NCI-H1930 (cell line): ENCODE measurements around the gene LMF1.
"Not testable (repeated sequence)": the region's sequence is repeated elsewhere in the genome, so short reads cannot be mapped to it uniquely, and the experiment has no call there.

Source experiments
- DNase-seq, 2 experiments: peaks; one replicate each; lab custom pipeline; 2025; lab: John Stamatoyannopoulos, UW

The LMF1 gene

DNA sequence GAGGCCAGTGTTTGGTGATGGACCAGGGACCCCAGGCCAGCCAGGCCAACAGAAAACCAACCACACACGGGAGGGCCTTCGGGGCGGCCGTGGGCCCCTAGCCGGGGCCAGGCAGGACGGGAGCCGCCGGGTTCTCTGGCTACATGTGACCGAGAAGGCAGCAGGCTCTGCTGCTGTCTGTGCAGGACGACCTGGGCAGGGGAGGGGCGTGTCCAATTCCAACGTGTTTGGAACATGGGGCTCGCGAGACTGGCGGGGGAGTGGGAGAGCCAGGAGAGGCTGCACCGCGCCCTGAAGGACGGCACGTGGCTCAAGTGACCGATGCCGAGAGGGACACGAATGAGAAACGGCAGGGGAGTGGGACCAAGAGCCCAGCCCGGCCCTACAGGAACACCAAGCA is 75.4 kb downstream of the LMF1 start:
- DNase-seq = no peak

DNA sequence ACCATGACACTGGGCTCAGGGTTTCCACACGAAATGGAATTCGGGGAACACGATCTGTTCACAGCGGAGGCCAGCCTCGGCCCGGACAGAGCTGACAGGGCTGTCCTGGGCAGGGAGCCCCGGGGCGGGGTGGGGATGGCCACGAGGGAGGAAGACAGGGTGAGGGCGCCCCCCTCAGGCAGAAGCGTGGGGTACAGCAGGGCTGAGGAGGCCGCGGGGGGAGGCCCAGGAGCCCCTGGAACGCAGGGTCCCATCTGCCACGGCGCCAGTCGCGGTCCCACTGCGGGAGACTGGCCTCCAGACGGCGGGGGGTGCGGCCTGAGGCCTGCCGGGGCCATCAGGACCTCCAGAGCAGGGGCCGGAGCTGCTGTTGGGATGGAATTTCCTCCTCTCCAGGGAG is 75.9 kb downstream of the LMF1 start:
- DNase-seq = no peak

DNA sequence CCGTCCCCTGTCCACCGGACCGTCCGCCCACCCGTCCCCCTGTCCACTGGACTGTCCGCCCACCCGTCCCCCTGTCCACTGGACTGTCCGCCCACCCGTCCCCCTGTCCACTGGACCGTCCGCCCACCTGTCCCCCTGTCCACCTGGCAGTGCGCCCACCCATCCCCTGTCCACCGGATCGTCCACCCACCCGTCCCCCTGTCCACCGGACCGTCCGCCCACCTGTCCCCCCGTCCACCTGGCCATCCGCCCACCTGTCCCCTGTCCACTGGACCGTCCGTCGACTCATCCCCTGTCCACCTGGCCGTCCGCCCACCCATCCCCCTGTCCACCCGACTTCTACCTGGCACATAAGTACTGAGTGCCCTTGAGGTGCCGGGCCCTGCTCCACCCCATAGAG is 76.6 kb downstream of the LMF1 start:
- no peak for DNase-seq

DNA sequence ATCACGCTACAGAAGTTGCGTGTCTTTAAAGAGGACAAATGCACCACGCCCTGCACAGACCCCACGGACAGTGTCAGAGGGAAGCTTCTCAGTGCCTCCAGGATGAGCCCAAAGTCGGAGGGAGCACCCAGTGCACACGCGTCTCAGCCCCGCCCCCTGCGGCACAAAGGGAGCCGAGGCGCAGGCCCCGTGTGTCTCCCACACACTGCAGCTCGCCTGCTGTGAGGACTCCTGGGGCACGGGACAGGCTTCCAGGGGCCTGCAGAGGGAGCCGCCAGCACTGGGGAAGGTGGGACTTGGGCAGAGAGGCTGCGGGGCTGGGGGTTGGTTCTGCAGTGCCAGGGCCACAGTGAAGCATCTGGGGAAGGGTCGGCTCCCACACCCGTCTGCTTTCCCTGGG is 77.4 kb downstream of the LMF1 start:
- DNase-seq = no peak

DNA sequence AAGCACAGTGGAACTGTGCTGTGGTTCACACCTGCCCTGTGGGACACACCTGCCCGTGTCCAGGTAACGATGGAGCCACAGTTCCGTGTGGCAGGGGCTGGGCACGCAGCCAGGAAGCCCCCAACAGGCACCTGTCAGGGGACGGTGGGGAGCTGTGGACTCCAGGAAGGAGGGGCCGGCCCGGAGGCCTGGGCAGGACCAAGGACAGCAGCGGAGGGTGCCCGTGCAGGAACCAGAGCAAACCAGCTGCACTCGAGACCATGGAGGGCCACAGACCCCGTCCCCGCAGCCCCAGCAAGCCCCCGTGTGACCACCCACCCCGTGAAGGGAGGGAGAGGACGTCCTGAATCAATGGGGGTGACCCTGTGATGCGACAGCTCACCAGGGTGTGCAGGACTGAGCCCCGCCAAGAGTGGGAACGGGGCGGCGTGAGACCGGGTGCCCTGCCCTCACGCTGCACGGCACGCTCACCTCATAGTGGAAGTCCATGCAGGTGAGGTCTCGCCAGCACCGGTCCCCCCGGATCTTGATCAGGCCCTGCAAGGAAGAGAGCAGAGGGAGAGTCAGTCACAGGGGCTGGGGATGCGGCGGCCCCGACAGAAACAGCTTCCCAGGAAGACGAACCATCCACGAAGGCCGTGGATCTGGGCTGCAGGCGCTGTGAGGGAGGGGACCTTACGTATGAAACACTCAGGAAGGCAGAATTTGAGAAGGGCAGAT is 78.1 kb downstream of the LMF1 start:
- DNase-seq = no peak

DNA sequence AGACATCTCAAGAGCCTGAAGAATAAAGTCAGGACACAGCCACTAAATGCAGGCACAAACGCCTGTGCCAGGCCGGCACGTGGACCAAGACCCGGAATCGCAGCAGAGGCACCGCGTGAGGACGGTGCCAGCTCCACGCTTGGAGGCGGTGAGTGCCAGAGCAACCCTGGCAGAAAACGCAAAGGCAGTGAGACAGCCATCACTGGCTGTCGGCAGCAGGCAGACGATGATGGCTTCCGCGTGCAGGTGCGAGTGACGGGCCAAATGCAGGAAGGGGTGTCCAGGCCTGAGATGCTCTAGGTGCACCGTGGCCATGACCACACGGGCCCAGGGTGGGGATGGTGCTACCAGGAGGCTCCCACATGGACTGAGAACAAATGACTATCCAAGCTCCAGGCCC is 78.8 kb downstream of the LMF1 start:
- no peak for DNase-seq

DNA sequence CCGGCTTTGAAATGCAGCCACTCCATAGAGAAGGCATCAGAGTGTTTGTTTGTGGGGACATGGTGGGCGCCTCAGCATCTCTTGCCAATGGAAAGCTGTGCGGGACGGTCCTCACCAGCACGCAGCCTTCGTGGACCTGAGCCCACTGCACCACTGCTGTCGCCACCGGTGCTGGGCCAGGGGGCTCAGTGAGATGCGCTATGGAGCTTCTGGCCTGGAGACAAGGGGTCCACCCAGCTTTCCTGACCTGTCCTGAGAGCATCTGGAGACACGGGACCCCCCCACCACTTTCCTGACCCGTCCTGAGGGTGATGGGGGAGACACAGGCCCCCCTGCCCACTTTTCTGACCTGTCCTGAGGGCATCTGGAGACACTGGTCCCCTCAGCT is 79.4 kb downstream of the LMF1 start:
- DNase-seq = no peak

DNA sequence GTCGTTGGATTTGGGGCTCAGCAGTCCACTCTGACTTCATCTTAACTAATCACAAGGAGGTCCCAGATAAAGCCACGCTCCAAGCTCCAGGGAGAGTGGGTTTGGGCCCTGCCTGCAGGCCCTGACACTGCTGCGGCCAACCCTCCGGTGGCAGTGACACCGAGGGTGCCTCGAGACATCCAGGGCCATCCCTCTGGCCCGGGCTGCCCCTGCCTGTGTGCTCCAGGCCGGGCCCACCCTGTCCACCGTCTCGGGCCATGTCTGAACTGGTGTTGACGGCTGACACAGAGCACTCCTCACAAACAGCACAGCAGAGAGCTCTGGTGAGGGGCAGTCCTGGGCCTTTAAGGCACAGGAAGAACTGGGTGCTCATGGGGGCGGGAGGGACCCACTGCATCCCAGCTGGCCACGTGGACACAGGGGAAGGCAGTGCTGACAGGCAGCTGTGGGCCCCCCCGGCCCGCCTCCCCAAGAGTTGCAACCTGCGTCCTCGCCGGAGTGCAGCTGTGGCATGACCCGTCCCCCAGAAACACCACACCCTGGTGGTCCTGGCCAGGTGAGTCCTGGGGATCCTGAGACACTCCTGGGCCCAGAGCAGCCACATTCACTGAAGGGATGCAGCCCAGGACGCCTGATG is 80.0 kb downstream of the LMF1 start:
- DNase-seq = no peak

DNA sequence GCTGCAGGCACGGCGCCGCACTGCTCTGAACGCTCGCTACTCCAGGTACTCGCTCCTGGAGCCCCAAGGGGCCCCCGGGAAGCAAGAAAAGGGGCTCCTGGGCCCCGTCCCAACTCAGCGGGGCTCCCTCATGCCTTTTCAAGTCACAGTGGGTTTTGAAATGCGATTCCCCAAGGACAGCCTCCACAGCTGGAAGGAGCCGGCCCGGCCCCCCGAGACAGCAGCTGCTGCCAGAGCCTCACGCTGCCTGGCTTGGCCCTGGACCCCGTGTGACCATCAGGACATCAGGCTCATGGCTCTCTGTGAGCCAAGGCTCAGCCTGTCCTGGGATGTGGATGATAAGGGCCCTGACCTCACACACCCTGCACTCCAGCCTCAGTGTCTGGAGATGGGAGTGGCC is 80.6 kb downstream of the LMF1 start:
- DNase-seq = no peak

DNA sequence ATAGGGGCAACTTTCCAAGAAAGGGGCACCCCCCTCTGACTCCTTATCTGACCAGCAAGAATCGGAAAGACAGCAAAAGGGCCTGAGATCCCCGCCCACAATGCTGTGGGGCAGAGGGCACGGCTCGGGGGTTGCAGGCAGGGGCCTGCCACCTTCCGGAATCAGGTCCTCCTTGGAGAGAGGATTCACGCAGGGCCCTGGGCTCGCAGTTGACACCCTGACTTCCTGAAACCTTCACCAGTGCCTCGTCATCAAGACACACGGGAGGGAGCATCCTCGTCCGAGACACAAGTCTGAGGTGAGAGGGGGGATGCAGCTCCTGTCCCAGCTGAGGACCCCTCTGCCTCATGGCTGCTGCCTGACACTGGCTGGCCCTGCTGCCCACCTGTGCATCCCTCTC is 81.2 kb downstream of the LMF1 start:
- no peak for DNase-seq

DNA sequence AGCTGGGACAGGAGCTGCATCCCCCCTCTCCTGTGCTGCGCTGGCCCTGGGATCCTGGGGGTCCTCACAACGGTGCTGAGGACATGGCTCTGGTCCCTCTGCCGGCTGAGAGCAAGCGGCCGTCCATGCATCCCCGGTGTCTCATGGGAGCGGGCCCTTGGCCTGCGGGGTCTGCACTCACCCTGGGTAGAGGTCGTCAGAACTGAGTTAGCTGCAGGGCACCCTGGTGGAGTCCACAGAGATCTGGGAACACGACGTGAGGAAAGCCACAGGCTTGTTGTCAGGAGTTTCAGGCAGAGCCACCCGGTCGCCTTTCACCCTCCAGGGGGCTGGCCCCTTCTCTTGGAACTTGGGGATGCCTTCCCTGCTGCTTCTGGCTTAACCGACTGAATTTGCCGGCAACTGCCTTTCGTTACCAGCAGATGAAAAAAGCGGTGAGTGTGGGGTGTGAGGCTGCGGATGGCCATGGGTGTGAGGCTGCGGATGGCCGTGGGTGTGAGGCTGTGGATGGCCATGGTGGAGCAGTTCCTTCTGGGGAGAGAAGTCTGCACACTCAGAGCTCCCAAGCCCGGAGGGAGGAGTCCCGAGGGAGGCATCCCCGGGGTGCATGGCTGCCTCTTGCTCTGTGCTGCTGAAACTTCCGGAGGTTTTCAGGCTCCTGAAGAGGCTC is 81.7 kb downstream of the LMF1 start:
- no peak for DNase-seq

DNA sequence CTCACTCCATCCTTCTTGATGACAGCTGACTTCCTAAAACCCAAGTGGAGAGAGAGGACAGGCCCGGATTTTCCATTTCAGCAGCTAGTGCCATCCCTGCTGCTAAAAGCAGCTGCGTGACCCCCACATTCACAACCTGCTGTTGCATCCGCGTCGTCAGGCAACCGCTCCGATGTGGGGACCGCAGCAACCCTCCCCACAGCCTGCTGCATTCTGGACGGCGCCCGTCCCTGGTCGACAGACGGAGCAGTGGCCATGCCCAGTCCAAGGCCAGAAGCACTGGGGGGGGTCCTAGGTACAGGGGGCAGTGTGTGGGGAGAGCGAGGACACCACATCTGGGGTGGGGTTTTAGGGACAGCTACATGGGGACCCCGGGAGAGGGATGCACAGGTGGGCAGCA is 82.3 kb downstream of the LMF1 start:
- DNase-seq = not testable (repeated sequence)

DNA sequence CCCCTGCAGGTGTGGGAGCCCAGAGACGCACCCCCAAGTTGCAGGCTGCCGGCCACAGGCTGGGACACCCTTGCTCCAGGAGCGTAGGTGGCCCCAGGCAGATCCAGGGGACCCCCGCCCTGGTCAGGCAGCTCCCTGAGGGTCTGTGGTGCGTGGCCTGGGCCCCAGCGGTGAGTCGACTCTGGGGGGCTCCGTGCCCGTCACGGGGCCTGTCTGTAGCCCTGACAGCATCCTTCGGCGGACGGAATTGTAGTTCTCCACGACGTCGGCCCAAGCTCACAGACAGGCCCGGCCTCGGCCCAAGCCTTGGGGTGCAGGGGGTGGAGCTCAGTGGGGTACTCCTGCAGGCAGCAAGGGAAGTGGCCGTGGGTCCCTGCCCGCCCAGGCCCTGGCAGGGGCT is 82.9 kb downstream of the LMF1 start:
- no peak for DNase-seq

DNA sequence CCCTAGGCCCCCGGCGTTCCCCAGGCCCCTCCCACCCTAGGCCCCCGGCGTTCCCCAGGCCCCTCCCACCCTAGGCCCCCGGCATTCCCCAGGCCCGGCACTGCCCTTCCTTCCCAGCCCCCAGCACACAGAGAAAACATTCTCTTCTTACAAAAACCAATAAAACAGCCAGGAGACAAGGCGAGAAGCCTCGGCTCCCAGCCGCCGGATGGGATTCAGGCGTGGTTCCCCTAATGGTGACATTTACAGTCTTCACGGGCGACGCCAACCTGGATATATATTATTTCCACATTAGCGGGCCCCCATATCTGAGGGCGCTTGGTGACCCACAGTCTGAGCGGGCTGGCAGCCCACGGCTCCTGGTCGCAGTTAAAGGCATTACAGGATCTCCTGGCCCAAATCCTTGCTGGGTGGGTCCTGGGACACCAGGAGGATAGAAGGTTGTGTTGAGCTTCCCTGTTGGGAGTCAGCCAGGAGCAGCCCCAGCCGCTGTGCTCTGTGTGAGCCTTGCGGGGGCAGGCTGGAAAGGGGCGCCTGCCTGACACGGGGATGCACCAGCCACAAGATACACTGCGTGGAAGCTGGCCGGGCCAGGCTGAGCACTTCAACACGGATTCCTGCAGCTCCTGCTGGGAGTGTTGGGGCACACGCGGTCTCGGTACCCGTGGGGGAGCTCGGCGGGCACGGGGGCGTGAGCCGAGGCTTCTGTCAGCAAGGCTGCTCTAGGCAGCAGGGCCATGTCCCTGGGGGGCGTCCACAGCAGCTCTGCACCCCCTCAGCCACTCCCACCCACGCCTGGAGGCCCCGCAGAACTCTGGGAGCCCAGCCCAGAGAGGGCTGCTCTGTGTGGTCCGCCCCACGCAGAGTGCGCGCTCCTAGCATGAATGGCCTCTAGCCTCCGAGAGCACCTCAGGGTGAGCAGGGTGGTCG is 83.7 kb downstream of the LMF1 start:
- no peak for DNase-seq

DNA sequence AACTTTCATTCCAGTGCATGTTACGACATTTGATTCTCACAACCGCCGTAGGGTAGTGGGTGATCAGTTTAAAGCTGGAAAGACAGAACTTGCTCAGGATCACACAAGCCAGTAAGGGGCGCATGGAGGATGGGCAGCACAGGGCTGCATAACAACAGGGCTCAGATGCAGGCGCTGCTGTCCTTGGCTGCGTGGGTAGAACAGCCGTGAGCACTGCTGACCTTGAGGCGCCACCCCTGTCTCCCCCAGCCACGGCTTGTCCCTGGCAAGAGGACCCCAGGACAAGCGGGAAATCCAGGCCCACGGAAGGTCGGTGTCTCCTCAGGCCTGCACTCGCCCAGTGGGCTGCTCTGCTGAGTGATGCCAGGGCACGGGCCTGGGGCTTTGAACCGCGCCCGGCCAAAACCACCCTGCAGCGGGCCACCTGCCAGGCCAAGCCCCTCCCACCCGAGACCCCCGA is 84.7 kb downstream of the LMF1 start:
- DNase-seq = no peak

DNA sequence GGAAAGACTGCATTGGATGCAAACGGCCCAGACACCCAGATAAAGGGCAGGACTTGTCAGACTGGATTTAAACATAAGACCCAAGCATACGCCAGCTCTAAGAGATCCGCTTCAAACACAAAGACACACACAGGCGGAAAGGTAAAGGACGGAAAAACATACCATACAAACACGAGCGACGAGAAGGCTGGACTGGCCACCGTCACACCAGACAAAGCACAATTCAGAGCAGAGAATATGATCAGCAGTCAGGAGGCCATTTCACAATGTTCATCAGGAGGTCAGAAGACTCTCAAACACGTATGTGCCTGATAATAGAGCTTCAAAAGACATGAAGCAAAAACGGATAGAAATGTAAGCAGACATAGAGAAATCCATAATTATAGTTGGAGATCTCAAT is 85.4 kb downstream of the LMF1 start:
- DNase-seq = no peak

DNA sequence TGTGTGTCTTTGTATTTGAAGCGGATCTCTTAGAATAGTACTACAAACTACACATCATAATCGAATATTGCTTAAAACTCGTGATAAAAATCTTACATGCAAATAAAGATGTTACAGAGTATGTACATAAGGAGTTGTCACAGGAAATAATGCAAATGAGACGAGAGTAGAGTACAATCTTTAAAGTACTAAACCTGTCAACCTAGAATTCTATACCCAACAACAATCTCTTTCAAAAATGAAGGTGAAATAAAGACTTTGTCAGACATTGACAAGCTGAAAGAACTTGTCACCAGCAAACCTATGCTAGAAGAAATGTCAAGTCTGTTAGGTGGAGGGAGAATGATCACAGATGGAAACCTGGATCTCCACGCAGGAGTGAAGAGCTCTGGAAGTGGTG is 86.6 kb downstream of the LMF1 start:
- no peak for DNase-seq

DNA sequence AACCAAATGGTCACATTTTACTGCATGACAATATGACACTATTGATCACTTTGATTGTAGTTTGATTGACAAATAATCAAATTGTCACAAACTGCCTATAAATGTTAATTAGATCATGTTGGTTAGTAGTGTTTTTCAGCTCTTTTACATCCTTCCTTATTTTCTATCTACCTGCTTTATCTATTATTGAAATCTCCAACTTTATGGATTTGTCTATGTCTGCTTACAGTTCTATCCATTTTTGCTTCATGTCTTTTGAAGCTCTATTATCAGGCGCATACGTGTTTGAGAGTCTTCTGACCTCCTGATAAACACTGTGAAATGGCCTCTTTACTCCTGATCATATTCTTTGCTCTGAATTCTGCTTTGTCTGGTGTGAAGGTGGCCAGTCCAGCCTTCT is 87.0 kb downstream of the LMF1 start:
- DNase-seq = no peak

DNA sequence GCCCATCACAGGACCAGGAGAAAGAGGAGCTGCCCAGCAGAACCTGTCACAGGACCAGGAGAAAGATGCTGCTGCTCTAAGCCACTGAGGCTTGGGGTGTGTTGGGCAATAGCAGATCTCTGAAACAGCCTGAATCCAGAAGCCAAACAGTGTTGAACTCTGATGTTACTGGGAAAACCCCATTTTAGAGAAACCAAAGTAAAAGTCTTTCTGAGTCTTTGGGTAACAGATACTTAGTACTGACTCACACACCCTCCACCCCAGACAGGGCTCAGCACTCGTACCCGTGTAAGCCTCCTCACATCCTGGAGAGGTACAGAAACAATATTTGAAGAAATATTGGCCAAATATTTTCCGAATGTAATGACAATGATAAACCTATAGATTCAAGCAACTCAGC is 87.4 kb downstream of the LMF1 start:
- DNase-seq = no peak

DNA sequence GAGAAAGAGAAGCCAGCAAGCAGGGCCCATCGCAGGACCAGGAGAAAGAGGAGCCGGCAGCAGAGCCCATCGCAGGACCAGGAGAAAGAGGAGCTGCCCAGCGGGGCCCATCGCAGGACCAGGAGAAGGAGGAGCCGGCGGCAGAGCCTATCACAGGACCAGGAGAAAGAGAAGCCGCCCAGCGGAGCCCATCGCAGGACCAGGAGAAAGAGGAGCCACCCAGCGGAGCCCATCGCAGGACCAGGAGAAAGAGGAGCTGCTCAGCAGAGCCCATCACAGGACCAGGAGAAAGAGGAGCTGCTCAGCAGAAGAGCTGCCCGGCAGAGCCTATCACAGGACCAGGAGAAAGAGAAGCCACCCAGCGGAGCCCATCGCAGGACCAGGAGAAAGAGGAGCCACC is 88.1 kb downstream of the LMF1 start:
- DNase-seq = not testable (repeated sequence)

DNA sequence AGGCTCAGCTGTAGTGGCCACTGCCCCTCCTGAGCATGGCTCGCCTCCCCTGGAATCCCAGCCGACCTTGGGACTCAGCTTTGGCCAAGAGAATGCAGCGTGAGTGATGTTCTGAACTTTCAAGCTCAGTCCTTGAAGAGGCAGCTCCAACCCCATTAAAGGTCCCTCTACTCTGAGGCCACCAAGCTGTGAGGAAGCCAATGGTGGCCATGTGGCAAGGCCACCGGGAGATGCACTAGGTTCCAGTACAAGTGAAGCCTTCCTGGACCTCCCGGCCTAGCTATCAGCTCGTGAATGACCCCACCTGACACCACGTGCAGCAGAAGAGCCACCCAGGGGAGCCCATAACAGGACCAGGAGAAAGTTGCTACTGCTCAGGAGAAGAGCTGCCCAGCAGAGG is 88.5 kb downstream of the LMF1 start:
- DNase-seq = no peak
